Upper lobe of left lung (tissue), 6 donors: ENCODE data around the gene HTRA3. TPM values are rescaled to one million over a fixed set of nuclear protein-coding genes. Genes with fewer than 3 reads are reported as not detected.

Experiments used
- ATAC-seq, 2 donors: fragments of 200-7000 bp; cut with Tn5 transposase; one replicate each; pipeline ENCODE4 v1.9.1; 2022; ENCODE audit warnings: mild to moderate bottlenecking in 2 of 2, moderate library complexity in 2 of 2; ENCODE audit not compliant: low FRiP score in 2 of 2
- DNase-seq, 2 donors: peaks; one replicate each; pipeline ENCODE4 v3.0.0-alpha.2; 2019 to 2020
- H3K27ac ChIP-seq, 4 donors: fragments of 200-600 bp; sonication (generic); one replicate each; pipeline ENCODE4 v1.5.1; 2016 to 2019
- H3K27me3 ChIP-seq, 4 donors: fragments of 200-600 bp; sonication (generic); one replicate each; pipeline ENCODE4 v1.5.1; 2017 to 2019
- H3K36me3 ChIP-seq, 4 donors: fragments of 200-600 bp; sonication (generic); one replicate each; pipeline ENCODE4 v1.5.1; 2016 to 2019
- H3K4me1 ChIP-seq, 4 donors: fragments of 200-600 bp; sonication (generic); one replicate each; pipeline ENCODE4 v1.5.1; 2018 to 2019
- H3K4me3 ChIP-seq, 4 donors: fragments of 200-600 bp; sonication (generic); one replicate each; pipeline ENCODE4 v1.5.1; 2017 to 2019; ENCODE audit warnings: mild to moderate bottlenecking in 2 of 4, moderate library complexity in 1 of 4
- H3K9me3 ChIP-seq, 4 donors: fragments of 200-600 bp; sonication (generic); one replicate each; pipeline ENCODE4 v1.5.1; 2018 to 2019
- EP300 ChIP-seq, 4 donors: sonication (generic); formaldehyde crosslinking; IDR thresholded peaks; one replicate each; pipeline ENCODE4 v1.5.1; 2017; ENCODE audit warnings: antibody characterized with exemption in 4 of 4, control low read depth in 2 of 4
- POLR2A ChIP-seq, 4 donors: fragments of 450-650 bp; IDR thresholded peaks; one replicate each; pipeline ENCODE4 v1.5.1; 2016 to 2017; ENCODE audit warnings: antibody characterized with exemption in 4 of 4, mild to moderate bottlenecking in 2 of 4
- POLR2AphosphoS5 ChIP-seq, 2 donors: sonication (generic); formaldehyde crosslinking; IDR thresholded peaks; one replicate each; pipeline ENCODE4 v1.5.1; 2017; ENCODE audit warnings: antibody characterized with exemption in 2 of 2
- WGBS, 2 donors: methylation state at CpG; one replicate each; pipeline ENCODE4 v1.1.5; 2017 to 2018; 5-methylcytosine and 5-hydroxymethylcytosine counted together
- total RNA-seq, 6 donors: library from RNA; depleted of rRNA in 4 of 6; stranded (reverse); fragments of >200 nt in 4 of 6; gene quantifications; one replicate each; pipeline versions ENCODE4 v1.1.0 to v1.2.1, GENCODE V29; 2016 to 2021
- TF ChIP-seq, protein P1 (sequence below), 6 experiments: fragments of 450-650 bp in 4 of 6; fragments of 200-600 bp in 2 of 6; sonication (generic) in 2 of 6; IDR thresholded peaks; one replicate each; pipeline ENCODE4 v1.5.1; 2016 to 2019; ENCODE audit warnings: antibody characterized with exemption in 6 of 6
- donor health status: DM: no; HTN: no; CAD: no; lungs with moderate emphysema.
- donor health status: DM: no; HTN: yes; CAD: no; lungs with severe emphysema.

The HTRA3 gene
- total RNA-seq, 6 donors from 2014 or later = 5.2 to 51.1 (median 19.7) TPM

DNA sequence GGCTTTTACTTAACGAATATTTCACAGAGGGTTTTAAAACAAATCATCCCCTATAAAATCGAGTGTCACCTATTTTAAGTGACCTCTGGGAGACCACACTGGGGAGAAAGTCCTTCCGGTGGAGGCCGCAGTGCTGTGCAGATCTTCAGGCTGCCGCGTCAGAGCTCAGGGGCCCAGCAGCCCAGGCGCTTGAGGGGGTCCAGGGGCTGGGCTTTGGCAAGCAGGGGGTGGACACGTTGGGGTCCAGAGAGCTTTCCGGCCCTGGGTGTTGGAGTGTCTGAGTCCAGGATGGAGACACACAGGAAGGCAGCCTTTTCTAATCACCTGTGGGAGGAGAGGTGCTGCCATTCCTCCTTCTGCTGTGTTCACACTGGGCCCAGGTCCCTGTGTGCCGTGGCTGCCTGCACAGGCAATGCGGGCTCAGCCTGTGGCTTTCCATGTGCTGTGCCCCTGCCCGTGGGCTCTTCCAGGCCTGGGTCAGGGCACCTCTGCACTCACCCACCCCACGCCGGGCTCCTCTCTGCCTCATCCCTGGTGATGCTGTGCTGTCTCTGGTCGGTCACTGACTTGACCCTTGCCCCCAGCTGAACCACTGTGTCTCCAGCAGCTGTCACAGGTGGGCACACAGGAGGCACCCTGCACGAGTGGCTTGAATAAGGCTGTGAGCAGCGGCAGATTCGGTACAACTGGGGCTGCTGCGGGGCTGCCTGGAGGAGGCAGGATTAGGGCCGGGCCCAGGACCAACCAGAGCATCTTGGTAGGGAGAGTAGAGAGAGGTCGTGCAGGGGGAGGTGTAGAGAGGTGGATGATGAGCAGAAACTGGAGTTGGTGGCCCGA, 10.0 kb downstream of the HTRA3 start:
- Histone ChIP-seq H3K36me3 (no peaks in the 10 kb centered on the region), H3K9me3 (no peaks in the 10 kb centered on the region), H3K27me3 (no peaks in the 10 kb centered on the region), H3K4me1 (peaks cover 11 to 33% (median 20%) of the 10 kb centered on the region in 4 donors), H3K27ac (no peak overlapping the region), H3K4me3 (no peak overlapping the region)
- DNase-seq = no peak
- 78 to 84% methylated on average over 18 to 22 of the region's 22 CpGs for WGBS, 2 donors
- TF ChIP-seq POLR2AphosphoS5 (IDR thresholded peaks at IDR 0.05) (no peak), POLR2A (IDR thresholded peaks at IDR 0.05) (no peak), EP300 (IDR thresholded peaks at IDR 0.05) (no peak)
- TF ChIP-seq, protein P1, sequence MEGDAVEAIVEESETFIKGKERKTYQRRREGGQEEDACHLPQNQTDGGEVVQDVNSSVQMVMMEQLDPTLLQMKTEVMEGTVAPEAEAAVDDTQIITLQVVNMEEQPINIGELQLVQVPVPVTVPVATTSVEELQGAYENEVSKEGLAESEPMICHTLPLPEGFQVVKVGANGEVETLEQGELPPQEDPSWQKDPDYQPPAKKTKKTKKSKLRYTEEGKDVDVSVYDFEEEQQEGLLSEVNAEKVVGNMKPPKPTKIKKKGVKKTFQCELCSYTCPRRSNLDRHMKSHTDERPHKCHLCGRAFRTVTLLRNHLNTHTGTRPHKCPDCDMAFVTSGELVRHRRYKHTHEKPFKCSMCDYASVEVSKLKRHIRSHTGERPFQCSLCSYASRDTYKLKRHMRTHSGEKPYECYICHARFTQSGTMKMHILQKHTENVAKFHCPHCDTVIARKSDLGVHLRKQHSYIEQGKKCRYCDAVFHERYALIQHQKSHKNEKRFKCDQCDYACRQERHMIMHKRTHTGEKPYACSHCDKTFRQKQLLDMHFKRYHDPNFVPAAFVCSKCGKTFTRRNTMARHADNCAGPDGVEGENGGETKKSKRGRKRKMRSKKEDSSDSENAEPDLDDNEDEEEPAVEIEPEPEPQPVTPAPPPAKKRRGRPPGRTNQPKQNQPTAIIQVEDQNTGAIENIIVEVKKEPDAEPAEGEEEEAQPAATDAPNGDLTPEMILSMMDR (IDR thresholded peaks at IDR 0.05) = no peak
- ATAC-seq = no peak

DNA sequence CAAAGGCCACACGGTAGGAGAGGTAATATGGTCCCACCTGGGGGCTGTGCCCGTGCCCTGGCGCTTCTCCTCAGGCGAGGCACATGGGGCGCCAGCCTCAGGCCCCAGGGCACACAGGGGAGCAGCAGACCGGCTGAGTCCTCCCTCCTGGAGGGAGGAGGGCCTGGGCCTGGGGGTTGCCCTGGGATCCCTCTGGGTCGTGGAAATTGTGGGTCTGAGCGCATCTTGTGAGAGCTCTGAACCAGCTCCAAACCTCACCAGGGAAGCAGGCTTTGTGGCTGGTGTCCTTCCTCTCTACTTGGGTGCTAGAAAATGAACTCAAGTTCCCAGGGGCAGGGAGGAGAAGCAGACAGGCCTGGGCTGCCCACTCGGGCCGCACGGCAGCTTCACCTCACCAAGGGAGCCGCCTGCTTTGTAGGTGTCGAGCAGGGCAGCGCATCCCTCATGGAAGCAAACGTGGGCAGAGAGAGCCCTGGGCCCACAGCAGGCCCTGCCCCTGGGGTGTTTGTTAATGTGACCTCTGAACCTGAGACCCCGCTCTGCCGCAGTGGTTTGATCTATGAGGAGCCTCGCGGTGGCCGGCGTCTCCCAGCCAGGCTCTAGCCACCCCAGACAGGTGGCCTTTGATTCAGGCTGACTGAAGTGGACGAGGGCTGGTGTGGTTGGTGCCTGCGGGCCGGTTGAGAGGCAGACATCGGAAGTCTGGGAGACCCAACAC, 10.8 kb downstream of the HTRA3 start:
- Histone ChIP-seq H3K27me3 (no peaks in the 10 kb centered on the region), H3K36me3 (no peaks in the 10 kb centered on the region), H3K4me3 (no peak overlapping the region), H3K4me1 (peaks cover 11 to 29% (median 18%) of the 10 kb centered on the region in 4 donors), H3K9me3 (no peaks in the 10 kb centered on the region), H3K27ac (no peak overlapping the region)
- DNase-seq (peak in 1 of 2 donors; percentile 62), ATAC-seq (no peak)
- TF ChIP-seq POLR2A (IDR thresholded peaks at IDR 0.05) (no peak), POLR2AphosphoS5 (IDR thresholded peaks at IDR 0.05) (no peak), EP300 (IDR thresholded peaks at IDR 0.05) (no peak)
- TF ChIP-seq, protein P1 (IDR thresholded peaks at IDR 0.05) = no peak
- WGBS, 2 donors = 86 to 88% methylated on average over 17 to 22 of the region's 25 CpGs

DNA sequence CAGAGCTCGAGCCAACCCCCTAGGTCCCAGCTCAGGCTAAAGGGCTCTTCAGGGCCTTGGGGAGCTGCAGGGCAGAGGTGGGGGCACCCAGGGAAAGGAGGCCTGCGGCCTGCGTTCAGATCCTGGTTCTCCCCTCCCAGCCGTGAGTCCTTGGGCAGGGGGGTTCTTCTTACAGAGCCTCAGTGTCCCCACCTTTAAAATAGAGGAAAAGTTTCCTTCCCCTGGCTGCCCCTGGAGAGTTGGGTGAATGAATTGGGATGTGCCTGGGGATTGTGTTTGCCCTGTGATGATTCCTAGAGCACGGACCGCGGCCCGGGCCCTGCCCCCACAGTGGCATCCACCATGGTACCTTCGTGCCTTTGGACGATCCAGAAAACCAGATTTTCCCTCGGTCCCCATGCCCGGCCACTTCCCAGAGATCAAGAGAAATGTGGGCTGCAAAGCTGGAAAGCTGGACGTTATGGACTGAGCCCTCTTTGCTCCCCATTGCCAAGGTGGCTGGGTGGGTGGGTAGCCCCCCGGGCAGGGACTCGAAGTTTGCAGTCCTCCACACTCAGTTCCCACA, 11.4 kb downstream of the HTRA3 start:
- DNase-seq (peak in 1 of 2 donors; percentile 65), ATAC-seq (no peak)
- TF ChIP-seq POLR2A (IDR thresholded peaks at IDR 0.05) (no peak), POLR2AphosphoS5 (IDR thresholded peaks at IDR 0.05) (no peak), EP300 (IDR thresholded peaks at IDR 0.05) (no peak)
- TF ChIP-seq, protein P1 (IDR thresholded peaks at IDR 0.05) = no peak
- H3K36me3 ChIP-seq = no peaks in the 10 kb centered on the region
- 92 to 96% methylated on average over 8 to 15 of the region's 15 CpGs for WGBS, 2 donors
- H3K27ac ChIP-seq = no peak overlapping the region
- no peaks in the 10 kb centered on the region for H3K27me3 ChIP-seq
- H3K9me3 ChIP-seq = no peaks in the 10 kb centered on the region
- peaks cover 9 to 27% (median 15%) of the 10 kb centered on the region in 4 donors for H3K4me1 ChIP-seq
- H3K4me3 ChIP-seq = no peak overlapping the region

DNA sequence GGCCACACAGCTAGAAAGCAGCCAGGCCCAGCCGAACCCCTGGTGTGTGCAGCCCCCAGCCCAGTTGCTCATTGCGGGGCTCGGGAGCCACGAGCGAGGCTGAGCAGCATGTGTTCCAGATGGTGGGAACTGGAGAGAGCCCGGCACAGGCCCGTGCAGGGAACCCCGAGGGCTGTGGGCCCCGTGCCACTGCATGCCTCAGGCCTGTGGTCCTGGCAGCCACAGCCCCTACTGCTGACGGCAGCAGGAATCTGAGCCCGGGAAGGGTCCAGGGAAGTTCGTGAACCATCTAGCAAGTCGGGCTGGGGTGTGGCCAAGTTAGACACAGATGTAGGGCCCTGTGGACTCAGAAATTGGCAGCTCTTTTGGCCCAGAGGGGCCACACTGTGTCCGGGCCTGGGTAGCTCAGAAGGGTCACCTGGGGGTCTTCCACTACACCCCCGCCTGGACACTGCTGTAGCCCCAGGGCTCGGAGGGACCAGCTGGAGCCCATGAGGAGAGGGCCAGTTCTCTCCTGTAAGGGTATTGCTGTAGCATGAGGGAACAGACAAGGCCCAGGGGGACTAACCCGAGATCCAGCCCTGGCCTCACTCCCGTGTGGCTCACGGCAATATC, 12.1 kb downstream of the HTRA3 start:
- Histone ChIP-seq H3K27me3 (no peaks in the 10 kb centered on the region), H3K4me1 (peaks cover 5 to 20% (median 10%) of the 10 kb centered on the region in 4 donors), H3K36me3 (no peaks in the 10 kb centered on the region), H3K27ac (peak overlapping the region in 1 of 4 donors; percentile 55), H3K9me3 (no peaks in the 10 kb centered on the region), H3K4me3 (no peak overlapping the region)
- DNase-seq = peak in 1 of 2 donors; percentile 90
- ATAC-seq = peak; percentile 45 to 67
- 74 to 86% methylated on average over 10 to 18 of the region's 19 CpGs for WGBS, 2 donors
- TF ChIP-seq, protein P1 (IDR thresholded peaks at IDR 0.05) = no peak
- TF ChIP-seq POLR2A (IDR thresholded peaks at IDR 0.05) (no peak), EP300 (IDR thresholded peaks at IDR 0.05) (no peak)
